Neural cell (in vitro differentiated cells): ENCODE data around the gene SDK1.

ENCODE experiments used
- EP300 ChIP-seq: fragments of 450-650 bp; conservative IDR thresholded peaks from 2 replicates; pipeline ENCODE4 v1.6.1; 2014; ENCODE audit warnings: antibody characterized with exemption, mild to moderate bottlenecking, moderate library complexity; ENCODE audit not compliant: poor library complexity, severe bottlenecking
- SMC3 ChIP-seq: fragments of 450-650 bp; conservative IDR thresholded peaks from 2 replicates; pipeline ENCODE4 v1.6.1; 2014; ENCODE audit warnings: antibody characterized with exemption, mild to moderate bottlenecking, moderate library complexity; ENCODE audit not compliant: poor library complexity
- TAF1 ChIP-seq: IDR thresholded peaks from 2 replicates; pipeline ENCODE4 v1.6.1; 2012; ENCODE audit warnings: low read depth
- TF ChIP-seq, protein P1 (sequence below): IDR thresholded peaks from 2 replicates; pipeline ENCODE4 v1.6.1; 2012; ENCODE audit warnings: borderline replicate concordance
- TF ChIP-seq, protein P2 (sequence below): fragments of 450-650 bp; IDR thresholded peaks from 2 replicates; pipeline ENCODE4 v1.5.1; 2014; ENCODE audit warnings: antibody characterized with exemption, mild to moderate bottlenecking, moderate library complexity; ENCODE audit not compliant: poor library complexity, severe bottlenecking

DNA sequence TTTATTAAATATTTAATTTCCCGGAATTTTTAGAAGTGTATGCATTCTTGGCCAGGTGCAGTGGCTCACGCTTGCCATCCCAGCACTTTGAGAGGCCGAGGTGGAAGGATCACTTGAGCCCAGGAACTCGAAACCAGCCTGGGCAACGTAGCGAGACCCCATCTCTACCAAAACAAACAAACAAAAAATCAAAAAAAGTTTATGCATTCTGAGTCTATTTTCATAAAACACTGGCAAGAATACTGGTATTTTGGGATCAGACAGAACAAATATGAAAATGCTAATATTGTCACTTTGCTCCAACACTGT lies 940.2 kb downstream of the SDK1 start:
- TF ChIP-seq, protein P1, sequence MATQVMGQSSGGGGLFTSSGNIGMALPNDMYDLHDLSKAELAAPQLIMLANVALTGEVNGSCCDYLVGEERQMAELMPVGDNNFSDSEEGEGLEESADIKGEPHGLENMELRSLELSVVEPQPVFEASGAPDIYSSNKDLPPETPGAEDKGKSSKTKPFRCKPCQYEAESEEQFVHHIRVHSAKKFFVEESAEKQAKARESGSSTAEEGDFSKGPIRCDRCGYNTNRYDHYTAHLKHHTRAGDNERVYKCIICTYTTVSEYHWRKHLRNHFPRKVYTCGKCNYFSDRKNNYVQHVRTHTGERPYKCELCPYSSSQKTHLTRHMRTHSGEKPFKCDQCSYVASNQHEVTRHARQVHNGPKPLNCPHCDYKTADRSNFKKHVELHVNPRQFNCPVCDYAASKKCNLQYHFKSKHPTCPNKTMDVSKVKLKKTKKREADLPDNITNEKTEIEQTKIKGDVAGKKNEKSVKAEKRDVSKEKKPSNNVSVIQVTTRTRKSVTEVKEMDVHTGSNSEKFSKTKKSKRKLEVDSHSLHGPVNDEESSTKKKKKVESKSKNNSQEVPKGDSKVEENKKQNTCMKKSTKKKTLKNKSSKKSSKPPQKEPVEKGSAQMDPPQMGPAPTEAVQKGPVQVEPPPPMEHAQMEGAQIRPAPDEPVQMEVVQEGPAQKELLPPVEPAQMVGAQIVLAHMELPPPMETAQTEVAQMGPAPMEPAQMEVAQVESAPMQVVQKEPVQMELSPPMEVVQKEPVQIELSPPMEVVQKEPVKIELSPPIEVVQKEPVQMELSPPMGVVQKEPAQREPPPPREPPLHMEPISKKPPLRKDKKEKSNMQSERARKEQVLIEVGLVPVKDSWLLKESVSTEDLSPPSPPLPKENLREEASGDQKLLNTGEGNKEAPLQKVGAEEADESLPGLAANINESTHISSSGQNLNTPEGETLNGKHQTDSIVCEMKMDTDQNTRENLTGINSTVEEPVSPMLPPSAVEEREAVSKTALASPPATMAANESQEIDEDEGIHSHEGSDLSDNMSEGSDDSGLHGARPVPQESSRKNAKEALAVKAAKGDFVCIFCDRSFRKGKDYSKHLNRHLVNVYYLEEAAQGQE: no peak
- TF ChIP-seq SMC3 (no peak), TAF1 (no peak), EP300 (no peak)
- TF ChIP-seq, protein P2, sequence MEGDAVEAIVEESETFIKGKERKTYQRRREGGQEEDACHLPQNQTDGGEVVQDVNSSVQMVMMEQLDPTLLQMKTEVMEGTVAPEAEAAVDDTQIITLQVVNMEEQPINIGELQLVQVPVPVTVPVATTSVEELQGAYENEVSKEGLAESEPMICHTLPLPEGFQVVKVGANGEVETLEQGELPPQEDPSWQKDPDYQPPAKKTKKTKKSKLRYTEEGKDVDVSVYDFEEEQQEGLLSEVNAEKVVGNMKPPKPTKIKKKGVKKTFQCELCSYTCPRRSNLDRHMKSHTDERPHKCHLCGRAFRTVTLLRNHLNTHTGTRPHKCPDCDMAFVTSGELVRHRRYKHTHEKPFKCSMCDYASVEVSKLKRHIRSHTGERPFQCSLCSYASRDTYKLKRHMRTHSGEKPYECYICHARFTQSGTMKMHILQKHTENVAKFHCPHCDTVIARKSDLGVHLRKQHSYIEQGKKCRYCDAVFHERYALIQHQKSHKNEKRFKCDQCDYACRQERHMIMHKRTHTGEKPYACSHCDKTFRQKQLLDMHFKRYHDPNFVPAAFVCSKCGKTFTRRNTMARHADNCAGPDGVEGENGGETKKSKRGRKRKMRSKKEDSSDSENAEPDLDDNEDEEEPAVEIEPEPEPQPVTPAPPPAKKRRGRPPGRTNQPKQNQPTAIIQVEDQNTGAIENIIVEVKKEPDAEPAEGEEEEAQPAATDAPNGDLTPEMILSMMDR: no peak
